GM21423 (cell line): ENCODE measurements around the gene ZFYVE21.
"Not testable (repeated sequence)": the region's sequence is repeated elsewhere in the genome, so short reads cannot be mapped to it uniquely, and the experiment has no call there.

Experiments
- ATAC-seq: cut with Tn5 transposase; IDR thresholded peaks from one replicate; pipeline ENCODE4 v1.9.1; 2021; ENCODE audit warnings: mild to moderate bottlenecking, moderate library complexity; ENCODE audit not compliant: unreplicated experiment

The ZFYVE21 gene

DNA sequence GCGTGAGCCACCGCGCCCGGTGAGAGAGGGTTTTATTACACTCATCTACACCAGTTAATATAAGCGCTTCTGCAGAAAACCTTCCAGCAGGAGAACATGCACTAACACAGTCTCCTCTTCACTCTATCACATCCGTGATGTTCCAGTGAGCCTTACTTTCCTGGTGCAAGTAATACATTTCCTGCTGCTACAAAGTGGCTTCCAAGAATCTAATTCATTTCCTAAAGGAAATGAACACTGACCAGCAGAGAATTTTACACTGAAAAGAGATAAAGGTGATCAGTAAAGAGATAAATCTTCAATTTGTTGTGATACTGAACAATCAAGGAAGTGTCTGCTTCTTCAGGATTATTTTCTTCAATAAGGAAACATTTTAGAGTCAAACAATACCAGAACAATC is 39.5 kb downstream of the ZFYVE21 start:
- no peak for ATAC-seq

DNA sequence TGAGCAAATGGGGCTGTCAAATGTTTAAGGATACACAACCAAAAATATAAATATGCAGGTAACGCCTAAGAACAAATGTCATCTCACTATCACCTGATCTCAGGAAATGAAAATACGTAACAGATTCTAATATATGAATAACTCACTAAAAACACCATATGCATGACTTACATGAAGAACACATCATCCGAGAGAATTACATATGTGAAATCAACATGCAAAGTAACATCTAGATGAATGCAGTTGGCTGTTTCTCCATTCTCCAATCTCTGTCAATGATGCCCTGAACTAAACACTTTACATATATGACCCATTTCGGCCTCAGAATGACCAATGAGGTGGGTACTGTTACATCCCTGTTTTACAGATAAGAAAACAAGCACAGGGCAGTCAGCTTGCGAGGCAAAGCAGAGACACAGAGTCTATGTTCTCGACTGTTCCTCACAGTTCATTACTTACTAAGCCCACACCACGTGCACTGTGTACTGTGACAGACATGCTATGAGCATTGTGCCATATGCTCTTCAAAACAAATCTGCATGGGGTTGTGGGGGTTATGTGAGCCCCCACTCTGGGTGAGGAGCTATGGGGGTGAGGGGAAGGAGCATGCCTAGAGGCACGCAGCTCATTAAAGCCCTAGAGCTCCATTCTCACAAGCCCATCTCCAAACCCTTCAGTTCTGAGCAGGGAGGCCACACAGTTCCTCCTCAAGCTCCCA is 42.6 kb downstream of the ZFYVE21 start:
- no peak for ATAC-seq

DNA sequence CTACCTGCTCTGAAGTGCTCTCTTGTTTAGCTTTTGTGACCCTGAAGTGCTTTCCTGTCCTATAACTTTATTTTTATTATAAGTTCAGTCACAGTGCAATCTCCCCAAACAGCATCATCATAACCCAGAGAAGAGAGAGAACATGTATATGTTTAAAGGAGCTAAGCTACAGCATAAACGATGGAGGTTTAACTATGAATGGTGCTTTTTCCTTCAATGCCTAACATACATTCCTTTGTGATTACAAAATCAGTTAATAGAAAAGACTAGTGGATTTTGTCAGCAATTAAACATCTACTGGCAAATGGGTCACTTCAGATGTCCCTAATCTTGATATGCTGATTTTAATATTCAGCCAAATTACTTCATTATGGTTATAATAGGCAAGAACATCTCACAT is 46.4 kb downstream of the ZFYVE21 start:
- ATAC-seq, result no peak

DNA sequence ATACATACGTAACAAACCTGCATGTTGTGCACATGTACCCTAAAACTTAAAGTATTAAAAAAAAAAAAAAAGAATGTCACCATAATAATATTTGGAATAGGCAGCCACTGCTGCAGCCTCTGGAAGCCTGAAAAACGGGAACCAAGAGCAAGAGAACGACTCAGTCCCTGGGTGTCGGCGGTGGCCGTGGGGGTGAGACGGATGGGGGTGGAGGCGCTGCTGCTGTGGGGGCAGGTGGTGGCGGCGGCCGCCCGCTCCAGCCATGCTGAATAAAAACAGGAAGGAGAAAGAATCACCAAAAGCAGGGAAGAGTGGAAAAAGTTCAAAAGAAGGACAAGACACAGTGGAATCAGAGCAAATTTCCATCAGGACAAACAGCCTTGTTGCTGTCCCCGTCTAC is 46.9 kb downstream of the ZFYVE21 start:
- no peak for ATAC-seq

DNA sequence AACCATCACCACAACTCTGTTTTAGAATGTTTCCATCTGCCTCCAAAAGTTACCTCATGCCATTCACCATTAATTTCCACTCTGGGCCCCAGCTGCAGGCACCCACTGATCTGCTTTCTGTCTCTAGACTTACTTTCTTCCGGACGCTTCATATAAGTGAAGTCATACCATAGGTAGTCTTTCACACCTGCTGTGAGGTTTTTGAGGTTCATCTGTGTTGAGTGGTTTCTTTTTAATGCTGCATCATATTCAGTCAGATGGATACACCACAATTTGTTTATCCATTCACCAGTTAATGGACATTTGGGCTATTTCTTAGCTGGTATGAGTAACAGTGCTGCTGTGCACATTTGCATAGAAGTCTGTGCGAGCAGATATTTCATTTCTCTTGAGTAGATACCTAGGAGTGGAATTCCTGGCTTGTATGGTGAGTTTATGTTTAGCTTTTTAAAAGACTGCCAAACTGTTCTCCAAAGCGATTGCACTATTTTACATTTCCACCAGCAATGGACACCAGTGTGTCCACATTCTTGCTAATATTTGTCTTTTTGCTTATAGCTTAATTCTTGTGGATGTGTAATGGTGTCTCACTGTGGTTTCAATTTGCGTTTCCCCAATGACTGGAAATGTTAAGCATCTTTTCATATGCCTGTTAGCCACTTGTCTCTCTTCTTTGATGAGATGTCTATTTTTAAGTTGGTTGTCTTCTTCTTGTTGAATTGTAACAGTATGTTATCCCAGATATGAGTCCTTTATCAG is 48.3 kb downstream of the ZFYVE21 start:
- peak; percentile 83 for ATAC-seq

DNA sequence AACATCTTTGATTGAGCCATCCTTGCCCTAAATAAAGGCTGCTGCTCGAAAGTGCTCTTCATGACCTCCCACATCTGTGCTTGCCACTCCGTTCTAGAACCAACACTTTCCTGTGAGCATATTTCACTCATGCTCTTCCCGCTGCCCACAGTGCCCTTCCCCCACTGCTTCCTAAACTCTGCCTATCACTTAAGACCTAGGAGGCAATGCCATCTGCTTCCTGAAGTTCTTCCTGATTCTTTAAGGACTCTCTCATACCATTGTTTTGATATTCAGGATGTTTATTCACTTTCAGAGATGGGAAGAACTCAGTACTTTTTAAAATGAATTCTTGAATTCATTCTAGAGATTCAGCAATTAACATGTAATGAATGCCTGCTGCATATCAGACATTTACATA is 49.9 kb downstream of the ZFYVE21 start:
- no peak for ATAC-seq

DNA sequence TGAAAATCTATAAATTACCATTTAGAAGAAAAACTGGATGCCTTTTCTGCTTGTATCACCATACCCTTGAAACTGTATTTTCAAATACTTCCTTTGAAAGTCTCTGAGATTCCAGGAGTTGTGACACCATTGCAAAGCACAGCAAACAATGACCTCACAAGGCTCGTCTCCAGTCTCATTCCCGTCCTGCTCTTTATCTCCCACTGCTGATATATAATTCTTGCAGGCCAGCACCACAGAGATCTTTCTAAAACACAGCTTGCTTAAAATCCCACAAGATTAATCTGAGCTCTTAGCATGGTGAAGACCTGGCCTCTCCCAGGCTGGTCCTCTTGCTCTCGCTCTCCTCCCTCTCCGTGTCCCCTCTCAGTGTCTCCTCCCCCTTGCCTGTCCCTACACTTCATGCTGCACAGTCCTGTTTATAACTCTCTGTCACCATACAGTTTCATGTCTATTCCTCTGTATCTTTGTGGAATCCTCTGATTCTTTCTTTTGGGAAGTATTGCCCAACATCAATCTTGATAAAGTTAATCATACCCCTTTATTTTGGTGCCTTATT is 51.8 kb downstream of the ZFYVE21 start:
- ATAC-seq, result no peak

DNA sequence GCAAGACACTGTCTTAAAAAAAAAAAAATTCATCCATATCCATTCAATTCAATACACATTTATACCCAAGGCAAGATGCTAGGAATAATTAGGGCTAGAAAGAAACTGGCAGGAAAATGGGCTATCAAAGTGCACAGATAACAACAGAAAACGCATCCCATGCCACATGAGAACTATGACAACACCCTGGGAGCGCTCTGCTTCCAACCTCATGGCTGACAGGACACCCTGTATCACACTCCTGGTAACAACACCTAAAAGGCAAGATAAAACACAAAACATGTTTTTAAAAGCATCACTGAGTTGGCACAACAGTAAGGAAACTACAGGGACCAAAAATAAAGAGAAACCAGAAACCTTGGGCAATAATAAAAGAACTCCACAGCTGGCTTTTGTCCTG is 54.9 kb downstream of the ZFYVE21 start:
- no peak for ATAC-seq

DNA sequence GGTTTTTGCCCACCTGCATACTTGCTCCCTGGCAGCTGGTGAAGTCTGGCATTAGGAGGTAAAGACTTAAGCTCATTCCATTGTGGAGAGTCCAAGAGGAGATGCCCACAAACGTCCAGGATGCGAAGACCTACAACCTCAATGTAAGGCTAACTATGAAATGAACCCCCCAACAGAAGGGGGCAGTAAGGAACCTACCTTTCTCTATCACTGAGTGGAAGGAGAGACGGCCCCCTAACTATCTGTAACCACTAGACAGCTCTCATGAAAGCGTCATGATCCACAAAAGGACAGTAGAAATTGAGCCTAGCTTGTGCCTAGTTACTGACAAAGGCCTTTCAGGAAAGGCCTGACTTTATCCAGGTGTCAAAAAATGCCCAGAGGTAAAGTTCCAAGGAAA is 55.3 kb downstream of the ZFYVE21 start:
- no peak for ATAC-seq

DNA sequence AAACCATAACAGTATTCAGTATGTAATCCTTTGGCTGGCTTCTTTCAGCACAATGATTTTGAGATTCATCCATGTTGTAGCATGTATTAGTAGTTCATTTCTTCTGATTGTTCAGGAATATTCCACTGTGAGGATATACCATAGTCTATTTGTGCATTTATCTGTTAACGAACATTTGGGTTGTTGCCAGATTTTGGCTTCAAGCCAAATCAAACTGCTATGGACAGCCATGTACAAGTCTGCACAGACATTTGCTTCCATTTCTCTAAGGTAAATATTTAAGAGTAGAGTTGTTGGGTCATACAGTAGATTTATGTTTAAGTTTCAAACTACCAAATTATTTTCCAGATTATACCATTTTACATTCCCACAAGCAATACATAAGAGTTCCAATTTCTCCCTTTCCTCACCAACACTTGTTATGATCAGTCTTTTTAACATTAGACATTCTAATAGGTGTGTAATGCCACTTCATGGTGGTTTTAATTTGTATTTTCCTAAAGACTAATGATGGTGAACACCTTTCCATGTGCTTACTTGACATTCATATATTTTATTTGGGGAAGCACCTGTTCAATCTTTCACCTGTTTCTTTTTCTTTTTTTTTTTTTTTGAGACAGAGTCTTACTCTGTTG is 56.6 kb downstream of the ZFYVE21 start:
- ATAC-seq, result no peak

DNA sequence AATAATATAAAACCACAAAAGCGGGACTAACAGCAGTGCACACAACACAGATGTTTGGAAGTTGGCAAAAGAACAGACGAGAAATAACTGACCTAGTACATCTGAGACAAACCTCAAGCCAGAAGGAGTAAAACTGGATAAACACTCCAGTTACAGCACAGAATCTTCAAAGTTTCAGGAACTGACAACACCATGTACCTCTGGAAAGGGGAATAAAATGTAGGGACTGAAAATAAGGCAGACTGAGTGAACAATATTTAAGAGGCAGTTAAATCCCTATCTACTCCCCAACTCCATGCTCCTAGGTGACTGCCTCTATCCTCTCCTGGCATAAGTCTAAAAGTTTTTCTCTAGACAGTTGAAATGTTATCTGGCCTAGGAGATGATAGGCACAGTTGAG is 57.9 kb downstream of the ZFYVE21 start:
- no peak for ATAC-seq

DNA sequence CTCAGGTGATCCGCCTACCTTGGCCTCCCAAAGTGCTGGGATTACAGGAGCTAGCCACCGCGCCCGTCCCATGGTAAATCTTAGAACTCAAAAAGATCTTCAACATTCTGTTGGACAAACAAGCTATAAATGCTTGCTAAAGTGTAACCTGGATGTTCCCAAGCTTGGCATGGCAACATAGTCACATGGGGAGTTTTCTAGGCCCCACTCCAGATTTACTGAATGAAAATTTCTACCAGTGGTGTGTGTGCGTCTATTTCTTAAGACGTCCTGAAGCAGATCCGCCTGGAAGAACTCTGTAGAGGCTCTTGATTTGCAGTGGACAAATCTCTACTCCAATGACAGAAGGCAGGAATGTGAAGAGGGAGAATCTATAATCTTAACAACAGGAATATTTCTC is 59.9 kb downstream of the ZFYVE21 start:
- ATAC-seq, result no peak

DNA sequence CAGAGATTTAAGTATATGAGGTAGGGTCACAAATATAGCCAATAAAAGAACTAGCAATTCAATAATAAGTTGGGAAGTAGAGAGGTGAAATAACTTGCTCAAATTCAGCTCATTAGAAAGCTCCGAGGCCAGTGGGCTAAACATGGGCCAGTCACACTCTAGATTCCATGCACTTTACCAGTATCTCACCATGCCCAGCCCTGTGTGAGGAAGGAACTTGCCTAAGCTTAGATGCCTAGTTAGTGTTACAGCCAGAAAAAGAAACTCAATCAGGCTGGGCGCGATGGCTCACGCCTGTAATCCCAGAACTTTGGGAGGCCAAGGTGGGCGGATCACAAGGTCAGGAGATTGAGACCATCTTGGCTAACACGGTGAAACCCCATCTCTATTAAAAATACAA is 60.7 kb downstream of the ZFYVE21 start:
- not testable (repeated sequence) for ATAC-seq

DNA sequence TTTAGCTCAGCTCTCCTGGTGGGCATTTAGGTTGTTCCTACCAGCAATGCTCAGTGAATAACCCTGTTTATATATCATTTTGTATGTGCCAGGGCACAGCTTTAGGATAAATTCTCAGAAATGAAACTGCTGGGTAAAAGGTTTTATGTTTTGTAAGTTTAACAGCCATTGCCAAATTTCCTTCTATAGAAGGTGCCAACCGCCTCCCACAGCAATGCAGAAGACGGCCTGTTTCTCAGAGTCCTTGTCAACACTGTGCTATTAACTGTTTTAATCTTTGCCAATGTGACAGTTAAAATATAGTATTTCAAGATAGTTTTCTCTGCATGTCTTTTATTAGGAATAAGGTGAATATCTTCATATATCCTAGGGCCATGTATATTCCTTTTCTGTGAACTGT is 66.8 kb downstream of the ZFYVE21 start:
- ATAC-seq, result no peak
